Liver (tissue), 9 donors: ENCODE data around the gene COMMD3. TPM values are rescaled to one million over a fixed set of nuclear protein-coding genes. Genes with fewer than 3 reads are reported as not detected.

ENCODE experiments used
- DNase-seq: peaks from one replicate; pipeline ENCODE4 v3.0.0-alpha.2; 2017; ENCODE audit warnings: low spot score
- H3K27ac ChIP-seq, 2 donors: one replicate each; pipeline ENCODE4 v1.7.0; 2013; ENCODE audit warnings: inconsistent platforms in 2 of 2, low read length in 2 of 2, control low read depth in 1 of 2, low read depth in 1 of 2, mild to moderate bottlenecking in 1 of 2
- H3K27me3 ChIP-seq, 4 donors: one replicate each; pipeline versions ENCODE4 v1.6.1 to v1.7.0; 2013; ENCODE audit warnings: low read length in 3 of 4, inconsistent platforms in 1 of 4, mild to moderate bottlenecking in 1 of 4, moderate library complexity in 1 of 4; ENCODE audit not compliant: control insufficient read depth in 4 of 4, insufficient read depth in 4 of 4
- H3K36me3 ChIP-seq, 4 donors: one replicate each; pipeline versions ENCODE4 v1.6.1 to v1.7.0; 2013; ENCODE audit warnings: low read length in 3 of 4, mild to moderate bottlenecking in 3 of 4, low read depth in 1 of 4, moderate library complexity in 1 of 4; ENCODE audit not compliant: control insufficient read depth in 4 of 4, insufficient read depth in 3 of 4
- H3K4me1 ChIP-seq, 4 donors: one replicate each; pipeline versions ENCODE4 v1.6.1 to v1.7.0; 2013; ENCODE audit warnings: low read length in 3 of 4, mild to moderate bottlenecking in 3 of 4, moderate library complexity in 1 of 4; ENCODE audit not compliant: control insufficient read depth in 4 of 4, insufficient read depth in 4 of 4
- H3K4me3 ChIP-seq, 3 donors: one replicate each; pipeline versions ENCODE4 v1.6.1 to v1.7.0; 2013; ENCODE audit warnings: low read length in 3 of 3, control low read depth in 1 of 3, low read depth in 1 of 3, mild to moderate bottlenecking in 1 of 3
- H3K9ac ChIP-seq, 2 donors: one replicate each; pipeline ENCODE4 v1.7.0; 2013; ENCODE audit warnings: low read length in 2 of 2, mild to moderate bottlenecking in 2 of 2, moderate library complexity in 2 of 2, control low read depth in 1 of 2, low read depth in 1 of 2
- H3K9me3 ChIP-seq, 4 donors: one replicate each; pipeline versions ENCODE4 v1.6.1 to v1.7.0; 2013; ENCODE audit warnings: low read length in 3 of 4; ENCODE audit not compliant: control insufficient read depth in 4 of 4
- ATF3 ChIP-seq: IDR thresholded peaks from 2 replicates; pipeline ENCODE4 v1.6.1; 2016; ENCODE audit warnings: antibody characterized with exemption
- EGR1 ChIP-seq, 2 donors: IDR thresholded peaks; 2 replicates each; pipeline ENCODE4 v1.6.1; 2016 to 2018; ENCODE audit warnings: antibody characterized with exemption in 2 of 2, low read depth in 2 of 2
- FOXA1 ChIP-seq: IDR thresholded peaks from 2 replicates; pipeline ENCODE4 v1.6.1; 2016; ENCODE audit warnings: antibody characterized with exemption
- FOXA2 ChIP-seq: IDR thresholded peaks from 2 replicates; pipeline ENCODE4 v1.6.1; 2016; ENCODE audit warnings: antibody characterized with exemption
- GABPA ChIP-seq, 2 donors: IDR thresholded peaks in 1 of 2; conservative IDR thresholded peaks in 1 of 2; 2 replicates each; pipeline ENCODE4 v1.6.1; 2016; ENCODE audit warnings: antibody characterized with exemption in 2 of 2, mild to moderate bottlenecking in 1 of 2, moderate library complexity in 1 of 2
- JUND ChIP-seq, 2 donors: IDR thresholded peaks; 2 replicates each; pipeline ENCODE4 v1.6.1; 2016; ENCODE audit warnings: antibody characterized with exemption in 2 of 2
- MAX ChIP-seq: IDR thresholded peaks from 2 replicates; pipeline ENCODE4 v1.6.1; 2016; ENCODE audit warnings: antibody characterized with exemption
- NR2F2 ChIP-seq: IDR thresholded peaks from 2 replicates; pipeline ENCODE4 v1.6.1; 2016; ENCODE audit warnings: antibody characterized with exemption
- RAD21 ChIP-seq, 2 donors: IDR thresholded peaks; 2 replicates each; pipeline ENCODE4 v1.6.1; 2016; ENCODE audit warnings: antibody characterized with exemption in 2 of 2, mild to moderate bottlenecking in 2 of 2
- RXRA ChIP-seq, 2 donors: IDR thresholded peaks; 2 replicates each; pipeline ENCODE4 v1.6.1; 2017 to 2018; ENCODE audit warnings: antibody characterized with exemption in 2 of 2, mild to moderate bottlenecking in 1 of 2
- SP1 ChIP-seq: IDR thresholded peaks from 2 replicates; pipeline ENCODE4 v1.6.1; 2018; ENCODE audit warnings: antibody characterized with exemption, mild to moderate bottlenecking
- TAF1 ChIP-seq: conservative IDR thresholded peaks from 2 replicates; pipeline ENCODE4 v1.6.1; 2016; ENCODE audit warnings: antibody characterized with exemption, mild to moderate bottlenecking
- YY1 ChIP-seq: IDR thresholded peaks from 2 replicates; pipeline ENCODE4 v1.6.1; 2016; ENCODE audit warnings: antibody characterized with exemption, mild to moderate bottlenecking
- ZBTB33 ChIP-seq: IDR thresholded peaks from 2 replicates; pipeline ENCODE4 v1.6.1; 2016; ENCODE audit warnings: antibody characterized with exemption
- WGBS: extraction: QIAGEN DNeasy Blood & Tissue Kit; methylation state at CpG from one replicate; pipeline ENCODE4 v1.1.7; 2013; 5-methylcytosine and 5-hydroxymethylcytosine counted together
- polyA plus RNA-seq, 2 donors: library from polyadenylated mRNA; stranded (reverse) in 1 of 2; unstranded in 1 of 2; fragments of 200-250 nt in 1 of 2; fragments of >200 nt in 1 of 2; fragmentation: Nextera tagmentation in 1 of 2; extraction: Ambion mirVana in 1 of 2; gene quantifications; one replicate each; pipeline versions ENCODE4 v1.2.1 to v1.2.3, GENCODE V29; 2013 to 2015
- total RNA-seq, 2 donors: library from RNA; depleted of rRNA; stranded (reverse); fragments of >200 nt; gene quantifications; one replicate each; pipeline ENCODE4 v1.2.3, GENCODE V29; 2014
- TF ChIP-seq, protein P1 (sequence below): fragments of 150-350 bp; IDR thresholded peaks from 2 replicates; pipeline ENCODE4 v1.5.1; 2017; ENCODE audit warnings: improper control_type of control experiment, low read depth, low read length; ENCODE audit not compliant: missing input control
- TF ChIP-seq, protein P2 (sequence below): IDR thresholded peaks from 2 replicates; pipeline ENCODE4 v1.6.1; 2016; ENCODE audit warnings: antibody characterized with exemption, mild to moderate bottlenecking
- donor health status: healthy.
- donor health status: healthy.
- donor health status: healthy.
- donor health status: healthy.
- donor health status: healthy.

COMMD3 gene
- total and polyA plus RNA-seq, 4 donors, result 18.3 to 62.0 (median 25.8) TPM

- WGBS, result 89% methylated on average over 3 of the region's 3 CpGs
- Histone ChIP-seq H3K9ac (no peak overlapping the region), H3K4me3 (no peak overlapping the region), H3K4me1 (no peaks in the 10 kb centered on the region), H3K9me3 (no peaks in the 10 kb centered on the region), H3K36me3 (no peaks in the 10 kb centered on the region), H3K27ac (no peak overlapping the region), H3K27me3 (peaks cover 0 to 3% (median 0%) of the 10 kb centered on the region in 4 donors)
- TF ChIP-seq SP1 (no peak), EGR1 (IDR thresholded peaks at IDR 0.05; ENCODE audit: low read depth in 2 of 2) (no peak)
- DNase-seq, result no peak
These were observed 22.3 kb upstream of the COMMD3 start for GRCh38 chr10:22293747-22294404.

DNA sequence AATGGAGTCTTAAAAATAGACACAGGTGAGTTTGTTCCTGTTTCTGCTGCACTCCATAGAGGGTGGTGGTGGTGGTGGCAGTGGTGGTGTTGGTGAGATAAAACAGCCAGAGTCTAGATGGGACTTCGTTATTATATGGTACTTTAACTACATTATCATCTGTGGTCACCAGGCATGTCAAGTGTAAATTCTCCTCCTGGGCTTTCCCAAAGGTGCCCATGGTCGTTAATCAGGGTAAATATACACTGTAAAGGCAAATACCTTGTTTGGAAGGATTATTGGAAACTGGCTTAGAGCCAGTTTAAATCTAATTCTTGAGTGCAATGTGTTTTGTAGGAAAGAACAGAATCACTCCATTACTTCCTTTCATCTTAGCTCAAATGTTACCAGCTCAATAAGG lies 21.5 kb upstream of the COMMD3 start:
- WGBS, result 40% methylated on average over 2 of the region's 2 CpGs
- H3K36me3 ChIP-seq, result no peaks in the 10 kb centered on the region
- no peak overlapping the region for H3K27ac ChIP-seq
- TF ChIP-seq MAX (no peak), FOXA1 (no peak), NR2F2 (no peak), FOXA2 (no peak), RAD21 (IDR thresholded peaks at IDR 0.05) (no peak), JUND (IDR thresholded peaks at IDR 0.05) (no peak), ATF3 (no peak), YY1 (no peak), TAF1 (no peak), GABPA (IDR thresholded peaks at IDR 0.05 in 1 of 2, conservative IDR thresholded peaks at IDR 0.05 in 1 of 2) (no peak), SP1 (no peak), EGR1 (IDR thresholded peaks at IDR 0.05; ENCODE audit: low read depth in 2 of 2) (no peak), ZBTB33 (no peak), RXRA (IDR thresholded peaks at IDR 0.05) (no peak)
- TF ChIP-seq, protein P1, sequence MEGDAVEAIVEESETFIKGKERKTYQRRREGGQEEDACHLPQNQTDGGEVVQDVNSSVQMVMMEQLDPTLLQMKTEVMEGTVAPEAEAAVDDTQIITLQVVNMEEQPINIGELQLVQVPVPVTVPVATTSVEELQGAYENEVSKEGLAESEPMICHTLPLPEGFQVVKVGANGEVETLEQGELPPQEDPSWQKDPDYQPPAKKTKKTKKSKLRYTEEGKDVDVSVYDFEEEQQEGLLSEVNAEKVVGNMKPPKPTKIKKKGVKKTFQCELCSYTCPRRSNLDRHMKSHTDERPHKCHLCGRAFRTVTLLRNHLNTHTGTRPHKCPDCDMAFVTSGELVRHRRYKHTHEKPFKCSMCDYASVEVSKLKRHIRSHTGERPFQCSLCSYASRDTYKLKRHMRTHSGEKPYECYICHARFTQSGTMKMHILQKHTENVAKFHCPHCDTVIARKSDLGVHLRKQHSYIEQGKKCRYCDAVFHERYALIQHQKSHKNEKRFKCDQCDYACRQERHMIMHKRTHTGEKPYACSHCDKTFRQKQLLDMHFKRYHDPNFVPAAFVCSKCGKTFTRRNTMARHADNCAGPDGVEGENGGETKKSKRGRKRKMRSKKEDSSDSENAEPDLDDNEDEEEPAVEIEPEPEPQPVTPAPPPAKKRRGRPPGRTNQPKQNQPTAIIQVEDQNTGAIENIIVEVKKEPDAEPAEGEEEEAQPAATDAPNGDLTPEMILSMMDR, result no peak
- TF ChIP-seq, protein P2, sequence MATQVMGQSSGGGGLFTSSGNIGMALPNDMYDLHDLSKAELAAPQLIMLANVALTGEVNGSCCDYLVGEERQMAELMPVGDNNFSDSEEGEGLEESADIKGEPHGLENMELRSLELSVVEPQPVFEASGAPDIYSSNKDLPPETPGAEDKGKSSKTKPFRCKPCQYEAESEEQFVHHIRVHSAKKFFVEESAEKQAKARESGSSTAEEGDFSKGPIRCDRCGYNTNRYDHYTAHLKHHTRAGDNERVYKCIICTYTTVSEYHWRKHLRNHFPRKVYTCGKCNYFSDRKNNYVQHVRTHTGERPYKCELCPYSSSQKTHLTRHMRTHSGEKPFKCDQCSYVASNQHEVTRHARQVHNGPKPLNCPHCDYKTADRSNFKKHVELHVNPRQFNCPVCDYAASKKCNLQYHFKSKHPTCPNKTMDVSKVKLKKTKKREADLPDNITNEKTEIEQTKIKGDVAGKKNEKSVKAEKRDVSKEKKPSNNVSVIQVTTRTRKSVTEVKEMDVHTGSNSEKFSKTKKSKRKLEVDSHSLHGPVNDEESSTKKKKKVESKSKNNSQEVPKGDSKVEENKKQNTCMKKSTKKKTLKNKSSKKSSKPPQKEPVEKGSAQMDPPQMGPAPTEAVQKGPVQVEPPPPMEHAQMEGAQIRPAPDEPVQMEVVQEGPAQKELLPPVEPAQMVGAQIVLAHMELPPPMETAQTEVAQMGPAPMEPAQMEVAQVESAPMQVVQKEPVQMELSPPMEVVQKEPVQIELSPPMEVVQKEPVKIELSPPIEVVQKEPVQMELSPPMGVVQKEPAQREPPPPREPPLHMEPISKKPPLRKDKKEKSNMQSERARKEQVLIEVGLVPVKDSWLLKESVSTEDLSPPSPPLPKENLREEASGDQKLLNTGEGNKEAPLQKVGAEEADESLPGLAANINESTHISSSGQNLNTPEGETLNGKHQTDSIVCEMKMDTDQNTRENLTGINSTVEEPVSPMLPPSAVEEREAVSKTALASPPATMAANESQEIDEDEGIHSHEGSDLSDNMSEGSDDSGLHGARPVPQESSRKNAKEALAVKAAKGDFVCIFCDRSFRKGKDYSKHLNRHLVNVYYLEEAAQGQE, result no peak
- no peak overlapping the region for H3K4me3 ChIP-seq
- DNase-seq, result no peak
- no peaks in the 10 kb centered on the region for H3K4me1 ChIP-seq
- H3K9me3 ChIP-seq, result no peaks in the 10 kb centered on the region
- peaks cover 0 to 3% (median 0%) of the 10 kb centered on the region in 4 donors for H3K27me3 ChIP-seq
- H3K9ac ChIP-seq, result no peak overlapping the region
